Nephron progenitor cell (in vitro differentiated cells): ENCODE results near the gene C1QL1.

Source experiments
- DNase-seq: peaks from one replicate; pipeline ENCODE4 v3.0.0; 2021
- H3K27ac Mint-ChIP-seq: 2 replicates; pipeline ENCODE4 v1.8.0; 2021; ENCODE audit warnings: mild to moderate bottlenecking, moderate library complexity, mixed read lengths
- H3K27me3 Mint-ChIP-seq: 2 replicates; pipeline ENCODE4 v1.8.0; 2021; ENCODE audit warnings: mild to moderate bottlenecking, low read depth, mixed read lengths; ENCODE audit not compliant: poor library complexity
- H3K36me3 Mint-ChIP-seq: 2 replicates; pipeline ENCODE4 v1.8.0; 2021; ENCODE audit warnings: low read depth, mixed read lengths
- H3K4me1 Mint-ChIP-seq: 2 replicates; pipeline ENCODE4 v1.8.0; 2021; ENCODE audit warnings: mixed read lengths
- H3K4me3 Mint-ChIP-seq: 2 replicates; pipeline ENCODE4 v1.8.0; 2021; ENCODE audit warnings: mild to moderate bottlenecking, moderate library complexity, mixed read lengths
- H3K9me3 Mint-ChIP-seq: 2 replicates; pipeline ENCODE4 v1.8.0; 2021; ENCODE audit warnings: mild to moderate bottlenecking, moderate library complexity, mixed read lengths
- TF ChIP-seq, protein P1 (sequence below): fragments of 200-600 bp; sonication (generic); IDR thresholded peaks from 2 replicates; pipeline ENCODE4 v1.5.0; 2021; ENCODE audit warnings: antibody characterized with exemption

C1QL1 gene

DNA sequence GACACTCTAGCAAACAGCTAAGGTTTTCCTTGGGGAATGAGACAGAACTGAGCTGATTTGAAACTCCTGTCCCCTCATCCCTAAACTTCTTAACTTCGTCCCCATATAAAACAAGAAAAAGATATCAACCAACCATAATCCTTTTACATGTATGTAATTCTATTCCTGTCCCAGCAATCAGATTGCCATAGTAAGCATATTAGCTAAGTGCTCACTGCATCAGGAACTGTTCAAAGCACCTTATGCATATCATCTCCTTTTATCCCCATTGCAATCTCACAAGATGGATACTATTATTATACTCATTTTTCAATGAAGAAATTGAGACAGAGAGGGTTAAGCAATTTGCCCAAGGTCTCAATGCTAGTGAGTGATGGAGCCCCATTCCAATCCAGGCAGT, 27.3 kb downstream of the C1QL1 start:
- Mint-ChIP-seq H3K27me3 (no peaks in the 10 kb centered on the region), H3K4me1 (peaks cover 7% of the 10 kb centered on the region), H3K36me3 (peaks cover 86% of the 10 kb centered on the region), H3K4me3 (no peak overlapping the region), H3K9me3 (peaks cover 25% of the 10 kb centered on the region), H3K27ac (no peak overlapping the region)
- no peak for DNase-seq
- TF ChIP-seq, protein P1, sequence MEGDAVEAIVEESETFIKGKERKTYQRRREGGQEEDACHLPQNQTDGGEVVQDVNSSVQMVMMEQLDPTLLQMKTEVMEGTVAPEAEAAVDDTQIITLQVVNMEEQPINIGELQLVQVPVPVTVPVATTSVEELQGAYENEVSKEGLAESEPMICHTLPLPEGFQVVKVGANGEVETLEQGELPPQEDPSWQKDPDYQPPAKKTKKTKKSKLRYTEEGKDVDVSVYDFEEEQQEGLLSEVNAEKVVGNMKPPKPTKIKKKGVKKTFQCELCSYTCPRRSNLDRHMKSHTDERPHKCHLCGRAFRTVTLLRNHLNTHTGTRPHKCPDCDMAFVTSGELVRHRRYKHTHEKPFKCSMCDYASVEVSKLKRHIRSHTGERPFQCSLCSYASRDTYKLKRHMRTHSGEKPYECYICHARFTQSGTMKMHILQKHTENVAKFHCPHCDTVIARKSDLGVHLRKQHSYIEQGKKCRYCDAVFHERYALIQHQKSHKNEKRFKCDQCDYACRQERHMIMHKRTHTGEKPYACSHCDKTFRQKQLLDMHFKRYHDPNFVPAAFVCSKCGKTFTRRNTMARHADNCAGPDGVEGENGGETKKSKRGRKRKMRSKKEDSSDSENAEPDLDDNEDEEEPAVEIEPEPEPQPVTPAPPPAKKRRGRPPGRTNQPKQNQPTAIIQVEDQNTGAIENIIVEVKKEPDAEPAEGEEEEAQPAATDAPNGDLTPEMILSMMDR = no peak

DNA sequence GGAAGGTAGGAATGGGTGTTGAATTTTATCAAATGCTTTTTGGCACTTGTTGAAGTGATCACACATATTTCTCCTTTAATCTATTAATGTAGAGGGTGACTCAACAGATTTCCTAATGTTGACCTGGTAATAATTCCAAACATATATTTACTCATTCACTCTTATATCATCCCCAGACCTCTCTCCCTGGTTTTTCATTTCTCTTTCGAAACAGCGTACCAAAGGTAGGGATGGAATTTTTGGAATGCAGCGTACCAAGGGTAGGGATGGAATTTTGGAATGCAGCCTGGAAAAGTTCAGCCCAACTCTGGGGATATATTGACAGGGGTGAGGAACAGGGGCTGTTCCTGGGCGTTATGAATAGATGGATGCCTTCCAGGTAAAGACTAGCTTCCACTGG, 27.8 kb downstream of the C1QL1 start:
- peaks cover 25% of the 10 kb centered on the region for H3K9me3 Mint-ChIP-seq
- peaks cover 7% of the 10 kb centered on the region for H3K4me1 Mint-ChIP-seq
- peaks cover 88% of the 10 kb centered on the region for H3K36me3 Mint-ChIP-seq
- TF ChIP-seq, protein P1 = no peak
- H3K27ac Mint-ChIP-seq = no peak overlapping the region
- DNase-seq = no peak
- H3K4me3 Mint-ChIP-seq = no peak overlapping the region
- H3K27me3 Mint-ChIP-seq = no peaks in the 10 kb centered on the region

DNA sequence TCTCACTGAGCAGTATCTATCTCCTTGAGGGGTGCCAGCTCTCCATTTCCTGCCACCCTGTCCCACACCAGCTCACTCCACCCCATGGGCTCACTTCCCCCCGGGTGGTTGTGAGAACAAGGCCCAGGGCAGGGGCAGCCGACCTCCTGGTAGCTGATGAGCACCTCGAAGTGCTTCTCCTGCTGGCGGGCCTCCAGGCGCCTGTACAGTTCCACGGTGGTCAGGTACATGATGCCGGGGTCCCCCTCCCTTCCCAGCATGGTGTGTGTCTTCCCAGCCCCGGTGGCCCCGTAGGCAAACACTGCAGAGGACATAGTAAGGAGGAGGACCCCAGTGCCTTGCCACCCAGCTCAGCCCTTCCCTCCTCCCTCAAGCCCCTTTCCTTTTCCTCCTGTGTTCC, 33.0 kb downstream of the C1QL1 start:
- H3K4me1 Mint-ChIP-seq = no peaks in the 10 kb centered on the region
- TF ChIP-seq, protein P1 = no peak

DNA sequence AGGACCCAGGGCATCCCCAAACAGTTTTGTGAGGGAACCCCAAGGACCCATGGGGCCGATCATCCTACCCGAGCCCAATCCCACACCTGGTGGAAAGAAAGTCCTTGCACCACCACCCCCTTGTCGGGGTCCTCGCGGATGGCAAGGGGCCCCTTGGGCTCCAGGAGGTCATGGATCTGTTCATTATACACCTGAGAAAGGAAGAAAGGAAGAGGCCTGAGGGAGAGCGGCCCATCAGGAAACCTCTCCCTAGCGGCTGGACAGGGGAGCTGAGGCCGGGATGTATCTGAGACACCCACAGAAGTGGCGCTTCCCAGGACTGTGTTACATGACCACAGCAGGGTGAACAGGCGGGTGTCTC, 33.4 kb downstream of the C1QL1 start:
- H3K27ac Mint-ChIP-seq = no peak overlapping the region
- no peak overlapping the region for H3K4me3 Mint-ChIP-seq
- no peak for DNase-seq
- H3K36me3 Mint-ChIP-seq = peaks cover 53% of the 10 kb centered on the region
- H3K27me3 Mint-ChIP-seq = no peaks in the 10 kb centered on the region
- H3K9me3 Mint-ChIP-seq = peaks cover 16% of the 10 kb centered on the region
- TF ChIP-seq, protein P1 = no peak
- no peaks in the 10 kb centered on the region for H3K4me1 Mint-ChIP-seq

More for the DNA sequence above, 33.0 kb downstream of the C1QL1 start:
- Mint-ChIP-seq H3K36me3 (peaks cover 53% of the 10 kb centered on the region), H3K27ac (peak overlapping the region; percentile 64), H3K4me3 (no peak overlapping the region), H3K27me3 (no peaks in the 10 kb centered on the region), H3K9me3 (peaks cover 20% of the 10 kb centered on the region)
- DNase-seq = no peak

DNA sequence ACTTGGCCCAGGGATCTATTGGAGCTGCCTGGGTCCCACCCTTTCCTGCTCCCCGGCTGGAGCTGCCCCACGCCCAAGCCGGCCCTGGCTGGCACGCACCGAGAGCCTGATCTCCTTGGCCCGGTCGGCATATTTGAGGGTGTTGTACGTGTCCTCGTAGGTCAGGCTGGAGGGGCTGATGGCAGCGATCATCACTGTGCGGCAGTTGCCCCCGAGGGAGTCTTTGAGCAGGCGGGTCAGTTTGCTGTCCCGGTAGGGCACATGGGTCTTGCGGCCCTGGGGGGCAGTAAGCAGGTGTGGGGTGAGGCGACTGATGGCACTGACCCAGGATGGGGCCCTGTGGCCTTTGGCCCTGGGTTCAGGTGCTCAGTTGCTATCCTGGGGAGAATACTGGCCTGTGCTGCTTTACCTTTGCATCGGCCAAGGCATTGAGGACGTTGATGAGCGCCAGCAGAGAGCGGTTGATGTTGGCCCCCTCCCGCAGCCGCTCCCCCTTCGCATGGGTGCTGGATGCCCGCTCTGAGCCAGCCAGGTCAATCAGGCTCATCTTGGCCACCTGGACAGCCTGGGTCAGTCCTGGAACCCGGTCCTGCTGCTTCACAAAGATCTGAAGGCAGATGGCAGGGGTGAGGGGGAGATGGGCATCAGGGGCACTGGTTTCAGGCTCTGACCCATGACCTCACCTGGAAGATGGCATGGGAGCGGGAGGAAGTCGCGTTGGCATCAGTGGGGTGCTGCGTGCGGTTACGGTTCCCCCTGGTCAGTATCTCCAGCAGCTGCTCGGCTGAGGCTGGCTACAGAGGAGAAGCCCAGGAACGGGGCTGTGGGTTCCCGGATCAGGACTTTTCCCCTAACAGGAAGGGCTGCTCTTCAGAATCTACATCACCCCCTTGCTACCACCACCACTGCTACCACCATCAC, 34.0 kb downstream of the C1QL1 start:
- H3K4me3 Mint-ChIP-seq = no peak overlapping the region
- H3K27ac Mint-ChIP-seq = no peak overlapping the region
- no peaks in the 10 kb centered on the region for H3K27me3 Mint-ChIP-seq
- H3K4me1 Mint-ChIP-seq = no peaks in the 10 kb centered on the region
- no peak for DNase-seq
- TF ChIP-seq, protein P1 = no peak
- H3K9me3 Mint-ChIP-seq = peaks cover 10% of the 10 kb centered on the region
- peaks cover 51% of the 10 kb centered on the region for H3K36me3 Mint-ChIP-seq

DNA sequence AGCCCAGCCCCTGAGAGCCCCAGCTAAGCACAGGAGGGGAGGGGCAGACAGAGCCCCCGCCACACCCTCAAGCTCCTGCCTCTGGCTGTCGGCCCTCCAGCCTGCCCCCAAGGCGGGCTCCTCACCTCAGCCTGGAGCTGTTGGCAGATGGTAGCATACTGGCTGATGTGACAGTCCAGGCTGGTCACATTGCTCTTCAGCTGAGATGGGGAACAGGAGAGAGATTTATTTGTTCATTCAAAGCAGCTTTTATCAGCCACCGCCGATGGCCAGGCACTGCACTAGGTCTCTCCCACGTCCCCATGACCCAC, 35.4 kb downstream of the C1QL1 start:
- H3K27me3 Mint-ChIP-seq = no peaks in the 10 kb centered on the region
- H3K4me3 Mint-ChIP-seq = no peak overlapping the region
- DNase-seq = no peak
- peaks cover 2% of the 10 kb centered on the region for H3K9me3 Mint-ChIP-seq
- H3K27ac Mint-ChIP-seq = no peak overlapping the region
- peaks cover 41% of the 10 kb centered on the region for H3K36me3 Mint-ChIP-seq
- TF ChIP-seq, protein P1 = no peak
- no peaks in the 10 kb centered on the region for H3K4me1 Mint-ChIP-seq
